CD4-positive, alpha-beta T cell (primary cell): ENCODE results near the gene HOPX. TPM values are rescaled to one million over a fixed set of nuclear protein-coding genes. Genes with fewer than 3 reads are reported as not detected.
"Not testable (repeated sequence)": the region's sequence is repeated elsewhere in the genome, so short reads cannot be mapped to it uniquely, and the experiment has no call there.

Source experiments
- ATAC-seq: fragments of 200-7000 bp; cut with Tn5 transposase; one replicate; pipeline ENCODE4 v1.10.0; 2022; ENCODE audit warnings: mild to moderate bottlenecking; ENCODE audit not compliant: poor library complexity
- CTCF ChIA-PET: fragments of 350-600 bp; sonication (Branson Sonifier 250); formaldehyde crosslinking; loops from one replicate; lab custom pipeline; 2021; ENCODE audit warnings: antibody characterized with exemption, inconsistent platforms; lab: Charles Lee
- POLR2A ChIA-PET: fragments of 350-600 bp; sonication (Branson Sonifier 250); formaldehyde crosslinking; loops from one replicate; lab custom pipeline; 2021; ENCODE audit warnings: antibody characterized with exemption, inconsistent platforms; lab: Charles Lee
- DNase-seq, 14 experiments: peaks; one replicate each; pipeline ENCODE4 v3.0.0-alpha.2; 2013 to 2020; ENCODE audit warnings: mixed read lengths in 2 of 14
- H3K27ac ChIP-seq, 2 donors: one replicate each; pipeline versions ENCODE4 v1.5.1 to v1.7.0; 2013; ENCODE audit warnings: low read length in 2 of 2, low read depth in 1 of 2, mild to moderate bottlenecking in 1 of 2
- H3K27me3 ChIP-seq, 2 experiments: 1 replicate in 1 of 2; 2 replicates in 1 of 2; pipeline versions ENCODE4 v1.6.1 to v1.7.0; 2013; ENCODE audit warnings: low read length in 2 of 2, control low read depth in 1 of 2, mild to moderate bottlenecking in 1 of 2, moderate library complexity in 1 of 2; ENCODE audit not compliant: insufficient read depth in 2 of 2, control insufficient read depth in 1 of 2
- H3K36me3 ChIP-seq: one replicate; pipeline ENCODE4 v1.6.1; 2013; ENCODE audit warnings: low read length, control low read depth; ENCODE audit not compliant: insufficient read depth
- H3K4me1 ChIP-seq: one replicate; pipeline ENCODE4 v1.6.1; 2013; ENCODE audit warnings: low read length, control low read depth; ENCODE audit not compliant: insufficient read depth
- H3K4me3 ChIP-seq: one replicate; pipeline ENCODE4 v1.5.1; 2013; ENCODE audit warnings: mild to moderate bottlenecking, low read length, moderate library complexity
- H3K9me3 ChIP-seq, 2 experiments: 1 replicate in 1 of 2; 2 replicates in 1 of 2; pipeline versions ENCODE4 v1.6.1 to v1.7.0; 2013; ENCODE audit warnings: low read length in 2 of 2, mild to moderate bottlenecking in 2 of 2, control low read depth in 1 of 2, moderate library complexity in 1 of 2; ENCODE audit not compliant: control insufficient read depth in 1 of 2, insufficient read depth in 1 of 2
- H3K27ac Mint-ChIP-seq: one replicate; pipeline ENCODE4 v1.8.0; 2020; ENCODE audit warnings: mixed read lengths
- H3K27me3 Mint-ChIP-seq: one replicate; pipeline ENCODE4 v1.8.0; 2021; ENCODE audit warnings: mixed read lengths
- H3K36me3 Mint-ChIP-seq: one replicate; pipeline ENCODE4 v1.8.0; 2021; ENCODE audit warnings: low read depth, mixed read lengths
- H3K4me1 Mint-ChIP-seq: one replicate; pipeline ENCODE4 v1.8.0; 2021; ENCODE audit warnings: low read depth, mixed read lengths
- H3K4me3 Mint-ChIP-seq: one replicate; pipeline ENCODE4 v1.8.0; 2020; ENCODE audit warnings: mild to moderate bottlenecking, mixed read lengths
- H3K9me3 Mint-ChIP-seq: one replicate; pipeline ENCODE4 v1.8.0; 2020; ENCODE audit warnings: mixed read lengths
- CTCF ChIP-seq: fragments of 200-600 bp; IDR thresholded peaks from one replicate; pipeline ENCODE4 v1.8.0; 2022; ENCODE audit warnings: antibody characterized with exemption, mild to moderate bottlenecking
- intact Hi-C, 2 experiments: fragments of 100-400 bp; cut with DNase I in 1 of 2; cut with micrococcal nuclease in 1 of 2; formaldehyde crosslinking; loops; one replicate each; pipeline versions ENCODE4 v1.15.1 to v1.9.0; 2023 to 2025; cut with DNase I, micrococcal nuclease
- total RNA-seq, 174 experiments: library from RNA in 2 of 174; stranded (reverse) in 2 of 174; gene quantifications; one replicate each; pipeline ENCODE4 v1.2.3 and lab custom pipeline; 2021 to 2026

Gene HOPX
- total RNA-seq, 2 experiments from 2014 or later = 4.3 to 5.9 TPM

GRCh38 chr4:56727150-56727549, 46.1 kb upstream of the HOPX start:
- ChIA-PET POLR2A (interaction anchor here (0.9 kb wide), 1 partner anchor 100 kb away, joined by 3 read pairs; no protein-coding TSS in a partner anchor), CTCF (no interaction called here)
- no peak overlapping the region for H3K27ac Mint-ChIP-seq
- no peaks in the 10 kb centered on the region for H3K9me3 Mint-ChIP-seq
- Histone ChIP-seq H3K27me3 (no peaks in the 10 kb centered on the region), H3K4me1 (no peaks in the 10 kb centered on the region), H3K36me3 (no peaks in the 10 kb centered on the region), H3K9me3 (no peaks in the 10 kb centered on the region), H3K27ac (no peak overlapping the region), H3K4me3 (no peak overlapping the region)
- H3K36me3 Mint-ChIP-seq = no peaks in the 10 kb centered on the region
- TF ChIP-seq CTCF = no peak
- peaks cover 6% of the 10 kb centered on the region for H3K4me1 Mint-ChIP-seq
- ATAC-seq (no peak), DNase-seq (no peak)
- intact Hi-C loops = no loop called here
- no peak overlapping the region for H3K4me3 Mint-ChIP-seq
- no peaks in the 10 kb centered on the region for H3K27me3 Mint-ChIP-seq

GRCh38 chr4:56726593-56726992, 45.5 kb upstream of the HOPX start:
- H3K4me3 ChIP-seq, H3K27me3 ChIP-seq, ATAC-seq, H3K4me1 Mint-ChIP-seq, H3K9me3 Mint-ChIP-seq, H3K9me3 ChIP-seq, H3K4me1 ChIP-seq, H3K4me3 Mint-ChIP-seq, POLR2A ChIA-PET, H3K36me3 ChIP-seq, CTCF ChIA-PET, H3K36me3 Mint-ChIP-seq, DNase-seq, H3K27ac ChIP-seq, intact Hi-C loops, H3K27ac Mint-ChIP-seq, H3K27me3 Mint-ChIP-seq: not testable (repeated sequence)

GRCh38 chr4:56723659-56724230, 42.6 kb upstream of the HOPX start:
- no peak for ATAC-seq
- Mint-ChIP-seq H3K4me3 (no peak overlapping the region), H3K4me1 (peaks cover 10% of the 10 kb centered on the region), H3K36me3 (no peaks in the 10 kb centered on the region), H3K27ac (no peak overlapping the region), H3K27me3 (no peaks in the 10 kb centered on the region), H3K9me3 (no peaks in the 10 kb centered on the region)
- TF ChIP-seq CTCF = no peak
- DNase-seq = no peak
- H3K27me3 ChIP-seq = no peaks in the 10 kb centered on the region
- intact Hi-C loops = no loop called here
- POLR2A ChIA-PET = no interaction called here
- H3K9me3 ChIP-seq = no peaks in the 10 kb centered on the region
- no peak overlapping the region for H3K27ac ChIP-seq
- CTCF ChIA-PET = interaction anchor here (0.9 kb wide), 1 partner anchor 8 kb away, joined by 3 read pairs; no protein-coding TSS in a partner anchor
- H3K4me3 ChIP-seq = no peak overlapping the region
- no peaks in the 10 kb centered on the region for H3K4me1 ChIP-seq
- H3K36me3 ChIP-seq = no peaks in the 10 kb centered on the region

GRCh38 chr4:56723201-56723605, 42.1 kb upstream of the HOPX start:
- ChIA-PET CTCF (interaction anchor here (0.9 kb wide), 1 partner anchor 8 kb away, joined by 3 read pairs; no protein-coding TSS in a partner anchor), POLR2A (no interaction called here)
- intact Hi-C loops = no loop called here
- H3K4me1 Mint-ChIP-seq = peaks cover 10% of the 10 kb centered on the region
- H3K27ac Mint-ChIP-seq = no peak overlapping the region
- no peak overlapping the region for H3K4me3 Mint-ChIP-seq
- ATAC-seq (peak; percentile 26), DNase-seq (no peak)
- Histone ChIP-seq H3K9me3 (no peaks in the 10 kb centered on the region), H3K36me3 (no peaks in the 10 kb centered on the region), H3K27me3 (no peaks in the 10 kb centered on the region), H3K27ac (no peak overlapping the region), H3K4me3 (no peak overlapping the region), H3K4me1 (no peaks in the 10 kb centered on the region)
- no peak for TF ChIP-seq CTCF
- no peaks in the 10 kb centered on the region for H3K36me3 Mint-ChIP-seq
- no peaks in the 10 kb centered on the region for H3K9me3 Mint-ChIP-seq
- no peaks in the 10 kb centered on the region for H3K27me3 Mint-ChIP-seq
